Measurements from ENCODE around the gene CACFD1.
A peak's percentile ranks its signal among the peaks of the same experiment; 100 is the strongest.

CACFD1 gene

DNA sequence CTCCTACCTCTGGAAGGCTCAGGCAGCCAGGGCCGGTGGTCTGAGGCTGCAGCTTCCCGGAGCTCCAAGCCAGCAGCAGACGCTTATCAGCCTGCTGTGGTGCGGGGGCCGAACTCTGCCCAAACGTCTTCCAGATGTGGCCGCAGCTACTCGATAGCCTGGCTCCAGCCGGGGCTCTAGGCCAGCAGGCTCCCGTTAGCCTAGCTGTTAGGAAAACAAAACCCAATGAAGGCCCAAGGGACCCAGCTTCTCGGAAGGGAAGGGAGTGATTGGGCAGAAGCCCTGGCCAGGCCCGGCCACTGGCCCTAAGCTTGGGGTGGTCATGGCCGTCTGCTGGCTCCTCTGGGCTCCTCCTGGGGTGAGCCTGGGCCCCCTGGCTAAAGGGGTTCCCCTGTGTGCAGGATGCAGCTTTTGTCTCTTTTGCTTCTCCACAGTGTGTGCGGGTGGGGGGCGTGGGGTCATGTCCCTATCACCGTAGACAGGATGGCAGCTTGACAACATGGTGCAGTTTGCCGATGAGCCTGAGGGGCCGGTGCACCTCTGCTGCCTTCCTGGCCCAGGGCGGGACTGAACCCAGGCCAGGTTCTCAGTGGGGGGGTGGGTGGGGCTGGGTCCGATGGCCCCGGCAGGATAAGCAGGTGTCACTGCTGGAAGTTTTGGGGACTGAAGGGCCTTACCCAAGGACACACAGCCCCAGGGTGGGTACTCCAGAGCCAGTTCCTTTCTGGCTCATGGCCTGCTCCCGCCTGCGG lies 46.3 kb downstream of the CACFD1 start:
- DNase-seq: no peak

DNA sequence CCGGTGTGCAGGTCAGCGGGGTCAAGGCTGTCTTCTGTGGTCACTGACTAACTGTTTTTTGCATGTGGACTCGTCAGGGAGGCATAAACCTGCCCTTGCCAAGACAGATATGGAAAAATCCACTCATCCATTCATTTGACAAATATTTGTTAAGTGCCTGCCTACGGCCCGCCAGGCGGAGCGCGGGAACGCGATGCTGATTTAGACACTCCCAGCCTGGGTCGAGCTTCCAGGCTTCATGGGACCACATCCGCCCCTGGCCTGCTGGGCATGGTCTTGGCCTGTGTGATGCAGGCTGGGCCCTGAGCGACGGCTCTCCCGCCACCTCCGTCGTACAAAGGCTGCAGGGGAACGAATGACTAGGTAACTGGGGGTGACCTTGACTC lies 46.9 kb downstream of the CACFD1 start:
- no peak for DNase-seq

- no peak for DNase-seq
Observed at GRCh38 chr9:133507246-133507965, 47.6 kb downstream of the CACFD1 start.

DNA sequence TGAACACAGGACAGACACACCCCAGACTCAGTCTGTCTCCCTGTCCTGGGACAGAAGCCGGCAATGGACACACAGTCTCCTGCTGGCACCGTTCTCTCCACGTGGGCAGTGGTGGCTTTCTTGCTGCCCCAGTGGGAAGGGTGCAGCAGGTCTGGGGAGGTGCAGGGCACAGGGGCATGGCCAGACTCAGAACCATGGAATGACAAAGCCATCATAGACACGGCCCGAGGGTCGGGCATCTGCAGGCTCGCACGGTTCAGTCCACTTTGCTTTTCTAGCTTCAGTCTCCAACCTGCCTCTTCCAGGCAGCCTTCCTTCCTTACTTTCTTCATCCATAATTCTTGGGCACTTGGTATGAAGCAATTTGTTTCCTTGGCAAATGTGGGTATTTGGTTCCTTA lies 48.3 kb downstream of the CACFD1 start:
- no peak for DNase-seq

- peak; percentile 67 for DNase-seq
Observed at GRCh38 chr9:133509179-133510083, 49.7 kb downstream of the CACFD1 start.

GRCh38 chr9:133510926-133511505 lies 51.2 kb downstream of the CACFD1 start:
- no peak for DNase-seq

DNA sequence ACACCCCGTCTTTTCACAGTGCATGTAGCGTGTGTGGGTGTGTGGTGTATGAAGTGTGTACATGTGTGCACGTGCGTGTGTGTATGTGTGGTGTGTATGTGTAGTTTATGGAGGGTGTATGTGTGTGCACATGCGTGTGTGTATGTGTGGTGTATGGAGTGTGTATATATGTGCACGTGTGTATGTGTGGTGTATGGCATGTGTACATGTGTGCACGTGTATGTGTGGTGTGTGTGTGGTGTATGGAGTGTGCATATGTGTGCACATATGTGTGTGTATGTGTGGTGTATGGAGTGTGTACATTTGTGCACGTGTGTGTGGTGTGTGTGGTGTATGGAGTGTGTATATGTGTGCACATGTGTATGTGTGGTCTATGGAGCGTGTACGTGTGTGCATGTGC lies 51.8 kb downstream of the CACFD1 start:
- DNase-seq: no peak

DNA sequence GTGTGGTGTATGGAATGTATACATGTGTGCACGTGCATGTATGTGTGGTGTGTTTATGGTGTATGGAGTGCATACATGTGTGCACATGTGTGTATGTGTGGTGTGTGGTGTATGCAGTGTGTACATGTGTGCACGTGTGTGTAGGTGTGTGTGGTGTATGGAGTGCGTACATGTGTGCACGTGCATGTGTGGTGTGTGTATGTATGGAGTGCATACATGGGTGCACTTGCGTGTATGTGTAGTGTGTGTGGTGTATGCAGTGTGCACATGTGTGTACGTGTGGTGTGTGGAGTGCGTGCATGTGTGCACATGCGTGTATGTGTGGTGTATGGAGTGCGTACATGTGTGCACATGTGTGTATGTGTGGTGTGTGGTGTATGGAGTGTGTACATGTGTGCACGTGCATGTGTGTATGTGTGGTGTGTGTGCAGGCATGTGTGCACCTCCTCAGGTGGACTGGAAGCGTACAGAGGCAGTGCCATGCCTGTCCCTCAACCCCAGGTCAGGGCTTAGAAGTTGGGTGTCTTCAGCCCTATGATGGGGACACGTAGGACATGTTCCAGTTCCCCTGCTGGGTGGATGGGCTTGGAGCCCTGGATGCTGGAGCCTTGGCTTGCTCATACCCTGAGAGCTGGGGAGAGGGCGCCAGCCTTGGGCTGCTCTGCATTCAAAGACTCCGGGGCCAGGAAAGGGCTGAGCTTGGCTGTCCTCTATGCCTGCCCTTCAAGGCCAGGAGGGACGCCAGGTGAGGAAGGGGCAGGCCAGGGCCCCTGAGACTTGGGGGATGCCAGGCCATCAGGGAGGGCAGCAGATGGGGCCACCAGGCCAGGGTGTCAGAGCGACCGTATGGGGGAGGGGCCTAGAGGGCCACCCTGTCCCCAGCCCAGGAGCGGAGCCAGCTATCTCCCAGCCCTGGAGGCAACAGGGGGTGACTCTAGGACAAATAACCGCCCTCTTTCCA lies 52.8 kb downstream of the CACFD1 start:
- DNase-seq: no peak

DNA sequence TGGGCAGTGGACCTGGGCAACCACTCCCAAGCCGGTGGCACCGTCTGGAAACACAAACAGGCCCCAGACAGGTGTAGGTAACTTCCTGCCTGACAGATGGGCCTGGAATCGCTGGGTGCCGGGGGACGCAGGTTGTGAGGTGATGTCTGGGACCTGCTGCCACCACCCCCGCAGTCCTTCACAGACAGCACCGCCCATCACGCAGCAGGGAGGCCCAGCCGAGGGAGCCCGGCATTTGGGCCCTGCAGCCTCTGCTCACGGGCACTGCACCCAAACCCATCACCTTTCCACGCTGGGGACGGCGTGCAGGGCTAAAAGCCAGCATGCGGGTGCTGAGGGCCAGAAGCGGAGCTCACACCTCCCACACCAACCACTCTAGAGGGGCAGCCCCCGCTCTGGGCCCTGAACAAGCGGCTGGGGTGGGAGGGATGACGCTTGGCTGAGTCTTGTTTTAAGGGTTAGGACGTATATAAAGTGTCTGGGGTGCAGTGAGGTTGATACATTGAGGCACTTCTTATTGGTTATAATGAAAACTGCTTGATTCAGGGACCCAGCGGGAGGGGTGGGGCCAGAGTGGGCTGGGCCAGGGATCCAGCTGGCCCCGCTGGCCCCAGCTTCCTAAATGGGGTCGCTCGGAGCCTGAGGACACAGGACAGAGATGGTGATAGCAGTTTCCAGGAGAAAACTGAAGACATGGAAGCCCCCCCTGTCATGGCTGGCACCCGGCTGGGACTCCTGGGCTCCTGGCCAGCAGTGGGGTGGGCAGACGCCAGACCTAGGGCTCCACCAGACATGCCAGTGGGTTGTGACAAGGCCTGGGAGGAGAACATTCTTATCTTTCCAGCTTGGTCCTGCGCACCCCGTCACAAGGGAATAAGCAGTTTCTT lies 53.7 kb downstream of the CACFD1 start:
- no peak for DNase-seq

GRCh38 chr9:133514460-133515239 lies 54.9 kb downstream of the CACFD1 start:
- DNase-seq: no peak

GRCh38 chr9:133515240-133515610 lies 55.4 kb downstream of the CACFD1 start:
- no peak for DNase-seq

- no peak for DNase-seq
Observed at GRCh38 chr9:133515615-133516255, 56.0 kb downstream of the CACFD1 start.

DNA sequence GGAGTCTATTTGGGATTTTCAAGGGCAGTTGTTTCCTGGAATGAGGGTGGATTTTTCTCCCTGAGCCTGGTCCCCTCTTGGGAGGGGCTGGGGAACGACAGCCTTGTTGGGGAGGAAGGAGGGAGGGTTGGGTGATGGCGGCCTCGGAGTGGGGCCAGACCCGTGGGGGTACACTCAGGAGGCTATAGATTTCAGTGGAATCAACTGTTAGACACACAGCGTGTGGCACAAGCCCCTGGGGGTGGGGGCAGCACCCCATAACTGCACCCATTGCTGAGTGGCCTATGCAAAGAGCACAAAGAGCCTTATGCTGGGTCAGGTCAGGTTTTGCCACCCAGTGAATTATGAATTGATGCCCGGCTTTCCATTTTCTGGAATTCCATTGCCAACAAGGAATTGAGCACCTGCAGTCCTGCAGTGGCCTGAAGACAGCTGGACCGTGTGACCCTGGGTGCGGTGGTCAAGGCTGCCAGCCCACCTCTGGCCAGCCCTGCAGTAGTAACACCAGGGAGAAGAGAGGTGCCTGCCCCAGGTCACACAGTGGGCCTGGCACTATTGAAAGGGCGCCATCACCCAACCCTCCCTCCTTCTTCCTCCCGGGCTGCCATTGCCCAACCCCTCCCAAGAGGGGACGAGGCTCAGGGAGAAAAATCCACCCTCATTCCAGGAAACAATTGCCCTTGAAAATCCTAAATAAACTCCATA lies 56.6 kb downstream of the CACFD1 start:
- no peak for DNase-seq

DNA sequence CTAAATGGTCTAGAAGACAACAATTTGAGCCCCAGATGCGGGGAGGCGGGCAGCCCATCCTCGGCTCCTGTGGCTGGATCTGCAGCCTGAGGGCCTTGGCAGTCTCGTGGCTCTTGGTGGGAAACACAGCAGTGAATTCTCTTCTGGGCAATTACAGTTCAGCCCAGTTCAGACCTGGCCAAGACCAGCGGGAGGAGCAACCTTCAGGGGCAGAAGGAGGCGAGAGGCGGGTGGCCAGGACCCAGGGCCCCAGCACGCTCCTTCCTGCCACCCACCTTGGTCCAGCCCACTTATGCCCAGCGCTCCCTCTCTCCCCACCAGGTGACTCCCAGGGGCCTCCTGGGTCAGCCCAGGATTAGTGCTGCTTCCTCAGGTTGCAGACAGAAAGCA lies 57.2 kb downstream of the CACFD1 start:
- DNase-seq: no peak

GRCh38 chr9:133517711-133518110 lies 57.9 kb downstream of the CACFD1 start:
- DNase-seq: no peak

GRCh38 chr9:133518200-133518599 lies 58.4 kb downstream of the CACFD1 start:
- DNase-seq: no peak

DNA sequence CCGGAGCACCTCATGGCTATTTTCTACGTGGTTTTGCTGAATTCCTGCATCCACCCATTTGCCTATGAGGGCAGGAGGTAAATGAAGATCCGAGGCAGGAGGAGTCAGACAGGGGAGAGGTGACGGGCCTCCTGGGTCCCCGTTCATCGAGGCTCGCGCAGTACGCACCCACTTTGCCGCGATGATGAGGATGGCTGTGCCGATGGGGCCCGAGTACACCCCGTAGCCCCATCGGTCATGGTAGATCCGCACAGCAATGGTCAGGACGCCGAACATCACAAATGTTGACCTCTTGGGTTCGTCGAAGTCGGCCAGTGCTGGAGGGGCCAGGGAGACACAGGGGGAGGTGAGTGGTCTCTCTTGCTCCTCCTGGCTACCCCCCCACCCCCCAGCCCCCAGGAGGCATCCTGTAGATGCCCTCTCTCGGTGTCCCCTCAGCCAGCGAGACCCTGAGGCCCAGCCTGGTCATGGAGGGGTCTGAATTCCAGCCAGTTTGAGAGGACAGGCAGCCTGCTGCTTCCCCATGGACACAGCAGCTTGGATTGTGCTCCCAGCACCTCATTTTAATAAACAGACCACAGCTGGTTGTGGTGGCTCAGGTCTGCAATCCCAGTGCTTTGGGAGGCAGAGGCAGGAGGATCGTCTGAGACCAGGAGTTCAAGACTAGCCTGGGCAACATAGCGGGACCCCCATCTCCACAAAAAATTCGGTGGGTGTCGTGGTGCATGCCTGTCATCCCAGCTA lies 59.1 kb downstream of the CACFD1 start:
- DNase-seq: no peak

DNA sequence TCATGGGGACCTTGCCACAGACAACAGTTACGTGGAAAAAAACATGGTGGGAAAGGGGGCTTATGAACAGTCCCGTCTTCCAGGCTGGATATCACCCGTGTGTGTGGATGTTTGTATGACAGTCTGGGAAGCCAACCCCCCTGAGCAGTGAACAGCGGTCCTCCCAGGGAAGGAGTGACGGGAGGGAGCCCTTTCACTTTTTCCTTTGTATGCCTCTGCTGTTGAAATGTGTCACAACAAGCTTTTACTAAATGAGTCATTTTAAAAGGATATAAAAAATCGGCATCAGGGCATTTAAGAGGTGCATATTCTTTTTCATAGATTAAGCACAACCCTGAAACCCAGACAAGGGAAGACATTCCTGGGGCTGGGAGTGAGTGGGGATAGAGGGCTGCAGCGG lies 59.9 kb downstream of the CACFD1 start:
- DNase-seq: no peak
